IPS DF 4.7 (cell line): ENCODE measurements around the gene OR6C70.

ENCODE experiments used
- DNase-seq: peaks from one replicate; pipeline ENCODE4 v3.0.0-alpha.2; 2013; ENCODE audit warnings: low spot score; ENCODE audit errors: extremely low read depth

Gene OR6C70

DNA sequence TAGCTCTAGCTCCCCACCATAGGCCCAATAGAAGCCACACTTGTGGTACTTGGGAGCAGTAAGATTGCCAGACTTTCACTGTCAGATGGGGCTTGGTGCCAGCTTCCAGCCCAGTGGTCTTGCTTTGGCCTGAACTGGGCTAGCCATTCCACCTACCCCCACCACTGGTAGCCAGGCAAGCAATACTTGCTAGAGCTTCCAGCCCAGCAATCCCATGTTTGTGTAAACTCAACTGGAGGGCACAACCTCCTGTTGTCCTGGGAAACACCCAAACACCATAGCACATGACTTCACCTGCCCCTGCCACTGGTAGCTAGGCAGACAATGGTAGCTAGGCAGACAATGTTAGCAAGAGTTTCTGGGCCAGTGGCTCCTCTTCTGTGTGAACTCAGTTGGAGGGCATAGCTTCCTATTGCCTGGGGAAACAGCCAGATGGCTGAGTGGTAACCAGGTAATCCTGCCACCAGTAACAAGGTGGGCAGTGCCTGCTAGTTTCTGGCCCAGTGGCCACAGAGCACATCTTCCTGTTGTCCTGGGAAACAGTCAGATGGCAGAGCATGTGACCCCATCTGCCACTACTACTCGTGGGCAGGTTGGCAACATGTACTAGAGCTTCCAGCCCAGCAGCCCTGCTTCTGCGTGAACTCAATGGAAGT is 49.5 kb downstream of the OR6C70 start:
- no peak for DNase-seq
